ENCODE measurements around the gene FLT4. TPM values are rescaled to one million over a fixed set of nuclear protein-coding genes. Genes with fewer than 3 reads are reported as not detected.
"Not testable (repeated sequence)": the region's sequence is repeated elsewhere in the genome, so short reads cannot be mapped to it uniquely, and the experiment has no call there.

FLT4 gene
- total RNA-seq, 6 experiments from 2014 or later: 5.3 to 15.1 (median 8.0) TPM

DNA sequence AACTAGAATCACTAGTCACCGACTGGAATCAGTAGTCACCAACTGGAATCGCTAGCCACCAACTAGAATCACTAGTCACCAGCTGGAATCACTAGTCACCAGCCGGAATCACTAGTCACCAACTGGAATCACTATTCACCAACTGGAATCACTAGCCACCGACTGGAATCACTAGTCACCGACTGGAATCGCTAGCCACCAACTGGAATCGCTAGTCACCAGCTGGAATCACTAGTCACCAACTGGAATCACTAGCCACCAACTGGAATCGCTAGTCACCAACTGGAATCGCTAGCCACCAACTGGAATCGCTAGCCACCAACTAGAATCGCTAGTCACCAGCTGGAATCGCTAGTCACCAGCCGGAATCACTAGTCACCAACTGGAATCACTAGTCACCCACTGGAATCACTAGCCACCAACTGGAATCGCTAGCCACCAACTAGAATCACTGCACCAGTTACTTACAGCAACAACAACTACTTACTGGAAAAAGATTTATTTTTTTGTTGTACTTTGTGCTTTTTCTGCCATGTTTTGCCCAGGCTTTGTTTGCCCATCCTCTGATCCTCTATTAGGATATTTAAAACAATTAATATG, 25.7 kb upstream of the FLT4 start:
- Histone ChIP-seq H3K36me3 (no peaks in the 10 kb centered on the region), H3K27me3 (peaks cover 3 to 6% of the 10 kb centered on the region in 2 donors), H3K4me1 (no peaks in the 10 kb centered on the region), H3K4me3 (no peak overlapping the region), H3K9me3 (no peaks in the 10 kb centered on the region), H3K27ac (no peak overlapping the region)
- 82% methylated on average over 7 of the region's 14 CpGs for WGBS (ENCODE audit: insufficient coverage, low coverage, low lambda C conversion rate, missing lambda C conversion rate)
- ATAC-seq (no peak), DNase-seq (no peak)
- TF ChIP-seq, protein P1, sequence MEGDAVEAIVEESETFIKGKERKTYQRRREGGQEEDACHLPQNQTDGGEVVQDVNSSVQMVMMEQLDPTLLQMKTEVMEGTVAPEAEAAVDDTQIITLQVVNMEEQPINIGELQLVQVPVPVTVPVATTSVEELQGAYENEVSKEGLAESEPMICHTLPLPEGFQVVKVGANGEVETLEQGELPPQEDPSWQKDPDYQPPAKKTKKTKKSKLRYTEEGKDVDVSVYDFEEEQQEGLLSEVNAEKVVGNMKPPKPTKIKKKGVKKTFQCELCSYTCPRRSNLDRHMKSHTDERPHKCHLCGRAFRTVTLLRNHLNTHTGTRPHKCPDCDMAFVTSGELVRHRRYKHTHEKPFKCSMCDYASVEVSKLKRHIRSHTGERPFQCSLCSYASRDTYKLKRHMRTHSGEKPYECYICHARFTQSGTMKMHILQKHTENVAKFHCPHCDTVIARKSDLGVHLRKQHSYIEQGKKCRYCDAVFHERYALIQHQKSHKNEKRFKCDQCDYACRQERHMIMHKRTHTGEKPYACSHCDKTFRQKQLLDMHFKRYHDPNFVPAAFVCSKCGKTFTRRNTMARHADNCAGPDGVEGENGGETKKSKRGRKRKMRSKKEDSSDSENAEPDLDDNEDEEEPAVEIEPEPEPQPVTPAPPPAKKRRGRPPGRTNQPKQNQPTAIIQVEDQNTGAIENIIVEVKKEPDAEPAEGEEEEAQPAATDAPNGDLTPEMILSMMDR (IDR thresholded peaks at IDR 0.05): no peak
- TF ChIP-seq POLR2A (IDR thresholded peaks at IDR 0.05): no peak
- intact Hi-C loops (cut with DNase I): no loop called here

DNA sequence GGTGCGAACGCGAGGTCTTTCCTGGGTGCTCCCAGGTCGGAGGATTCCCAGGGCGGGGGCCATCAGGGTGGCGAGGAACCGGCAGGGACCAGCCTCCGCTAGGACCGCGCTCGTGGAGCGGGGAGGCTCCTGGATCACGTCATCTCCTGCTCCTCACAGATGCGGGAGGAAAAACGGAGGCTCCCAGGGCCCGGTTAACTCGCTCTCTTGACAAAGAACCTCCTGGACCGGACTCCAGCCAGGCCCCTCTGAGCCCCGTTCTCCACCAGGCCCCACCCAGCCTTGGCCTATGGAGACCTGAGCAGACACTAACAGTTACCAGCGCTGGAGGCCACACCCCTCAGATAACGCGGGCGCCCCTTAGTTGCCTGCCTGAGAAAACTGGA, 24.7 kb upstream of the FLT4 start:
- H3K36me3 ChIP-seq; intact Hi-C loops (cut with DNase I); H3K4me3 ChIP-seq; H3K27ac ChIP-seq; H3K9me3 ChIP-seq; H3K27me3 ChIP-seq; DNase-seq; H3K4me1 ChIP-seq: not testable (repeated sequence)
- ATAC-seq: peak in 1 of 4 donors; percentile 15
- 9% methylated on average over 13 of the region's 23 CpGs for WGBS (ENCODE audit: insufficient coverage, low coverage, low lambda C conversion rate, missing lambda C conversion rate)

DNA sequence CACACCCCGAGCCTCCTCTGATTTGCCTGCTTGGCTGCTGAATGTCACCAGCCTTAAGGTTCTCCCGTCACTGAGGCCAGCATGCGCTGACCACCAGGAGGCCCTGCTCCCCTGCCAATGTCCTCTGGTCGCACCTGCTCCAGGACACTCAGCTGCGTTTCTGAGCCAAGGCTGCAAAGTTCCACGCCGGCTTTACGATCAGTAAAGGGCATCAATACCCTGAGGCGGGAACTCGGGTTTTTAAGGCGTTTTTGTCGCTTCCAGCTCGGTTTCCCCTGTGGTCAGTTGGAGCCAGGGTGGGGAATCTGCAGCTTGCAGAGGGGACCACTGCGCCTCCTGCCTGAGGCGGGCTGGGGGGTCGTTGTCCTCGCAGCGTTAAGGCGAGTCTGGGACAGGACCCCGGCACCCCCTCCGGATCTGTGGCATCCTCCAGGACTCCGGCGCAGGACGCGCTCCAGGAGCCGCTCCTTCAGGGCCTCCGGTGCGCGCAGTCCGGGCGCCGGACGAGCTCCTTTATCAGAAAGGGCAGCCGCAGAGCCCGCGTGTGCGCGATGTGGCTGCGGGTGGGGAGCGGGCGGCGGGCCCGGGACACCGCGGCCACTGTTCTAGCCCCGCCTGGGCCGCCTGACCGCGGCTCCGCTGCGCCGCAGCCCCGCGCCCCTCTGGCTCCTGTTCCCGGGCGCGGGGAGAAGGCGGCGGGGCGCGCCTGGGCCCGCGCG, 24.1 kb upstream of the FLT4 start:
- H3K9me3 ChIP-seq: no peaks in the 10 kb centered on the region
- H3K4me1 ChIP-seq: no peaks in the 10 kb centered on the region
- H3K27ac ChIP-seq: no peak overlapping the region
- H3K27me3 ChIP-seq: peaks cover 3 to 6% of the 10 kb centered on the region in 2 donors
- intact Hi-C loops (cut with DNase I): no loop called here
- peak in 1 of 4 donors; percentile 18 for ATAC-seq
- no peaks in the 10 kb centered on the region for H3K36me3 ChIP-seq
- no peak for TF ChIP-seq POLR2A (IDR thresholded peaks at IDR 0.05)
- TF ChIP-seq, protein P1 (IDR thresholded peaks at IDR 0.05): no peak
- H3K4me3 ChIP-seq: no peak overlapping the region
- 9% methylated on average over 11 of the region's 64 CpGs for WGBS (ENCODE audit: insufficient coverage, low coverage, low lambda C conversion rate, missing lambda C conversion rate)
- no peak for DNase-seq

DNA sequence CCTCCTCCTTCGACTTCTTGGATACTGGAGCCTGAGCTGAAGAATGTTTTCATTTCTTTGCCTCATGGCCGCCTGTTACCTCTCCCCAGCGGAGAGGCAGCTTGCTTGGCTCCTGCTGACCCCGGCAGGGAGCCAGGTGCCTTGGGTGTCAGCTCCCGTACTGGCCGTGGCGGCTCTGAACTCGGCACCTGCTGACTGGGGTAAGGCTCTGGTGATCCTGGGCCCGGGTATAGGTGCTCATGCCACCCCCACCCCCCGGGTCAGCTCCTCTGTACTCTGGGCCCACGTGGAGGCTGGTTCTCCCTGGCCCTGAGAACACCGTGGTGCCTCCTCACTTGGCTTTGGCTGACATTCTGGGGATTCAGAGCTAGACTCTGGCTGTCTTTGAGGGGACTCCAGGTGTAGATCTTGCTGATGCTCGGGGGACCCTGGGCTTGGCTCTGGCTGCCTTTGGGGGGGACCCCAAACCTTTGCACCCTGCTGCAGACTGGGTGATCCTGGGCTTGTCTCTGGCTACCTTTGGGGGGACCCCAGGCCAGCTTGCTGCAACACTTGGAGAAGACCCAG, 22.6 kb upstream of the FLT4 start:
- intact Hi-C loops (cut with DNase I); H3K4me1 ChIP-seq; H3K27ac ChIP-seq; H3K4me3 ChIP-seq; H3K36me3 ChIP-seq; H3K9me3 ChIP-seq; H3K27me3 ChIP-seq; DNase-seq: not testable (repeated sequence)
- ATAC-seq: peak in 1 of 4 donors; percentile 30
- WGBS (ENCODE audit: insufficient coverage, low coverage, low lambda C conversion rate, missing lambda C conversion rate): 71% methylated on average over 4 of the region's 13 CpGs

DNA sequence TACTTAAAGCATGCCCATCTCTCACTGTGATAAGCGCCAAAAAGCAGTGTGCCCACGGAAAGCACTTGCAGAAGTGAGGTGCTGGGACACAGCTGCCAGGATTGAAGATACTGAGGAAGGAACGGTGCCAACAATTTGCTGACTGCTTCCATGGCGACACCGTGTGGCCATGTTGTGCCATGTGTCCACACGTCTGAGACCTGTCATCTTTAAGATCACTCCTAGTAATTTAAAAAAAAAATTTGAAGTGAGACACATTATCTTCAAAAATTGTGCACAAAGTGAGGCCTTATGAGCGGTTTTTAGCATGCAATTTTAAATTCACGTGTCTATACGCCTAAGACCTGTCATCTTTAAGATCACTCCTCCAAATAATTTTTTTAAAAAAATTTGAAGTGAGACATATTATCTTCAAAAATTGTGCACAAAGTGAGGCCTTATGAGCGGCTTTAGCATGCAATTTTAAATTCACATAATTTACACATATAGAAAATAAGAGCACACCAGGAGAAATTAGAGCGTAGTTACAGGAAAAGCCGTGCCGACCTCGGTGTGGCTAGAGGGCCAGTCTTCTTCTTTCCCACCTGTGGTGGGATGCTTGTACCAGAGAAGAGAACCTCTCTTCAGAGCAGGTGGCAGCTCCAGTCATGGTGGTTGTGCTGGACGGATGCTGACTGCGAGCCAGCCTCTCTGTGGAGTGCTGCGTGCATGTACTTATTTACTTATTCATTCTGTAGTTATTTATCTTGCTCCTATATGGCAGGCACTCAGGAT, 21.4 kb upstream of the FLT4 start:
- intact Hi-C loops (cut with DNase I): no loop called here
- 33% methylated on average over 16 of the region's 17 CpGs for WGBS (ENCODE audit: insufficient coverage, low coverage, low lambda C conversion rate, missing lambda C conversion rate)
- Histone ChIP-seq H3K27me3 (peaks cover 3 to 6% of the 10 kb centered on the region in 2 donors), H3K36me3 (no peaks in the 10 kb centered on the region), H3K4me3 (no peak overlapping the region), H3K4me1 (no peaks in the 10 kb centered on the region), H3K27ac (no peak overlapping the region), H3K9me3 (no peaks in the 10 kb centered on the region)
- ATAC-seq: peak; percentile 70 to 87 (median 78)
- TF ChIP-seq, protein P1 (IDR thresholded peaks at IDR 0.05): peak; percentile 37 to 75 (median 70)
- TF ChIP-seq POLR2A (IDR thresholded peaks at IDR 0.05): no peak
- DNase-seq: peak in 1 of 3 donors; percentile 47

All from right lobe of liver (tissue), 6 donors.